Colonic mucosa (tissue), 4 donors: Measurements from ENCODE around the gene CCDC191. TPM values are rescaled to one million over a fixed set of nuclear protein-coding genes. Genes with fewer than 3 reads are reported as not detected.

Experiments
- DNase-seq: peaks from one replicate; pipeline ENCODE4 v3.0.0-alpha.2; 2020
- H3K27ac ChIP-seq: fragments of 200-600 bp; one replicate; pipeline ENCODE4 v1.8.0; 2021
- H3K27me3 ChIP-seq: fragments of 200-600 bp; one replicate; pipeline ENCODE4 v1.8.0; 2021
- H3K36me3 ChIP-seq: fragments of 200-600 bp; one replicate; pipeline ENCODE4 v1.8.0; 2021
- H3K4me1 ChIP-seq: fragments of 200-600 bp; one replicate; pipeline ENCODE4 v1.8.0; 2021; ENCODE audit warnings: mild to moderate bottlenecking
- H3K4me3 ChIP-seq: fragments of 200-600 bp; one replicate; pipeline ENCODE4 v1.8.0; 2021
- H3K9ac ChIP-seq, 2 donors: one replicate each; pipeline ENCODE4 v1.7.0; 2013; ENCODE audit warnings: control low read depth in 2 of 2, low read depth in 2 of 2, low read length in 2 of 2
- H3K9me3 ChIP-seq: fragments of 200-600 bp; one replicate; pipeline ENCODE4 v1.8.0; 2021
- CTCF ChIP-seq: fragments of 200-600 bp; IDR thresholded peaks from one replicate; pipeline ENCODE4 v1.8.0; 2022; ENCODE audit warnings: antibody characterized with exemption, mild to moderate bottlenecking
- intact Hi-C: fragments of 100-400 bp; cut with DNase I; formaldehyde crosslinking; loops from one replicate; pipeline ENCODE4 v1.14.1; 2022
- total RNA-seq, 2 donors: library from RNA; stranded (reverse); fragmentation: NEBNext Ultra II Directional in 1 of 2; extraction: Animal tissue kit (Norgen Biotek cat#: 25700) in 1 of 2; gene quantifications; one replicate each; pipeline ENCODE4 v1.2.1, GENCODE V29; 2021
- donor health status: healthy.
- donor health status: DM: no; HTN: no; CAD: no.
- donor health status: DM: no; HTN: no; CAD: no.

CCDC191 gene
- total RNA-seq, 2 donors from 2014 or later, result 3.1 TPM

GRCh38 chr3:113954091-113954685, 102.1 kb downstream of the CCDC191 start:
- TF ChIP-seq CTCF, result no peak
- H3K27me3 ChIP-seq, result no peaks in the 10 kb centered on the region
- no peak for DNase-seq
- H3K9me3 ChIP-seq, result no peaks in the 10 kb centered on the region
- H3K4me3 ChIP-seq, result no peak overlapping the region
- intact Hi-C loops, result no loop called here
- no peak overlapping the region for H3K9ac ChIP-seq
- no peak overlapping the region for H3K27ac ChIP-seq
- H3K4me1 ChIP-seq, result no peaks in the 10 kb centered on the region
- H3K36me3 ChIP-seq, result no peaks in the 10 kb centered on the region

- H3K4me3 ChIP-seq, result no peak overlapping the region
- no peaks in the 10 kb centered on the region for H3K4me1 ChIP-seq
- TF ChIP-seq CTCF, result no peak
- H3K9ac ChIP-seq, result no peak overlapping the region
- no peaks in the 10 kb centered on the region for H3K36me3 ChIP-seq
- H3K27ac ChIP-seq, result no peak overlapping the region
- H3K9me3 ChIP-seq, result no peaks in the 10 kb centered on the region
- no peak for DNase-seq
- no peaks in the 10 kb centered on the region for H3K27me3 ChIP-seq
- intact Hi-C loops, result no loop called here
These were observed 102.6 kb downstream of the CCDC191 start for GRCh38 chr3:113953677-113954076.

- no peaks in the 10 kb centered on the region for H3K9me3 ChIP-seq
- H3K4me3 ChIP-seq, result no peak overlapping the region
- no peaks in the 10 kb centered on the region for H3K4me1 ChIP-seq
- no peak for DNase-seq
- no peak for TF ChIP-seq CTCF
- intact Hi-C loops, result no loop called here
- no peaks in the 10 kb centered on the region for H3K36me3 ChIP-seq
- no peaks in the 10 kb centered on the region for H3K27me3 ChIP-seq
- H3K9ac ChIP-seq, result no peak overlapping the region
- no peak overlapping the region for H3K27ac ChIP-seq
These were observed 103.4 kb downstream of the CCDC191 start for GRCh38 chr3:113952921-113953320.

GRCh38 chr3:113948015-113948917, 108.1 kb downstream of the CCDC191 start:
- no peak for TF ChIP-seq CTCF
- Histone ChIP-seq H3K27ac (peak overlapping the region; percentile 79), H3K4me3 (peak overlapping the region; percentile 93), H3K36me3 (no peaks in the 10 kb centered on the region), H3K27me3 (no peaks in the 10 kb centered on the region), H3K9me3 (no peaks in the 10 kb centered on the region), H3K4me1 (no peaks in the 10 kb centered on the region), H3K9ac (peak overlapping the region; percentile 62 to 64)
- intact Hi-C loops, result loop anchor here (10.0 kb wide), 1 partner anchor 107 kb away; the partner anchor contains the start of genes CCDC191 and QTRT2
- DNase-seq, result peak; percentile 68

- Histone ChIP-seq H3K9me3 (no peaks in the 10 kb centered on the region), H3K4me3 (peak within 1 kb of the TSS; percentile 93), H3K9ac (peak within 1 kb of the TSS; percentile 64 to 73), H3K27ac (peak within 1 kb of the TSS; percentile 79), H3K27me3 (no peaks in the 10 kb centered on the region), H3K4me1 (no peaks in the 10 kb centered on the region), H3K36me3 (no peaks in the 10 kb centered on the region)
- peak; percentile 89 for DNase-seq
- TF ChIP-seq CTCF, result no peak
- intact Hi-C loops, result loop anchor here (10.0 kb wide), 1 partner anchor 107 kb away; the partner anchor contains the start of genes CCDC191 and QTRT2
These were observed 108.8 kb downstream of the CCDC191 start, which contains the start of gene ZDHHC23 for GRCh38 chr3:113947372-113948014. ZDHHC23 (plus strand) TSS chr3:113948013; CDS start chr3:113948803, 790 bp downstream.
